GM18517 (cell line): Measurements from ENCODE around the gene ARHGAP32.

Experiments
- ATAC-seq: cut with Tn5 transposase; IDR thresholded peaks from one replicate; pipeline ENCODE4 v1.9.1; 2021; ENCODE audit warnings: mild to moderate bottlenecking, moderate library complexity; ENCODE audit not compliant: unreplicated experiment

ARHGAP32 gene

DNA sequence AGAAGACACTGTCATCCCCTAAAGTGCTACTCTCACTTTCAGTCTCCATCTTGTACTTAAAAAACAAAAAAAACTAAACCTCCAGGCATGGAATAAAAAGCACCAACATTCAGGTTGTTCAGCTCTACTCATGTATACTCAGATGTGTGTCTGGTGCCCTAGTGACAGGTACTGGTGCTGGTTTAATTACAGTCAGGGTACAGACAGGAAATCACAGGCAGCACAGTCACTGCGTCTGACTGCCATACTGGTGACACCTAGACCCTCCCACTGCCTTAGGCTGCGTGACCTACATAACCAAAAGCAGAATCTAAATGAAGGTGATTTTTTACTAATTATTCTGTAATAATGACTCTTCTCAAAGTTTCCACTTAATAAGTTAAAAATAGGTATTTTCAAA is at the start of gene ARHGAP32:
ARHGAP32 (minus strand) TSS at position 176 of the 400 bp plus-strand sequence; CDS start at position 49, 127 bp downstream.
- no peak for ATAC-seq

DNA sequence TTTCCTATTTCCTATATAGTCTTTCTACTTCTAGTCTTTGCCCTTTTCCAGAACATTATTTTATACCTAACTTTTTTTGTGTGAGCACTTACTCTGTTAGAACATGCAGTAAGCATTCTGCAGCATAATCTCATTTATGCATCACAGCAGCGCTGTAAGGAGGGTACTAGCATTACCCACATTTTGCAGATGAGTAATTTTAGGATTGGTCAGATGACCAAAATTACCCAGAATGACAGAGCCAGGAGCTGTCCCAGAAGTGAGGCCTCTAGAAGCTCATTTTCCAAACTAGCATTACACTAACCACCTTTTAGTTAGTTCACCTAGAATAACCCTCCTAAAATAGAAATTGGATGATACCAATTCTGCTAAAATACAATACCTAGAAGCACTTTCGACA is 47.1 kb upstream of the ARHGAP32 start:
- ATAC-seq: no peak

DNA sequence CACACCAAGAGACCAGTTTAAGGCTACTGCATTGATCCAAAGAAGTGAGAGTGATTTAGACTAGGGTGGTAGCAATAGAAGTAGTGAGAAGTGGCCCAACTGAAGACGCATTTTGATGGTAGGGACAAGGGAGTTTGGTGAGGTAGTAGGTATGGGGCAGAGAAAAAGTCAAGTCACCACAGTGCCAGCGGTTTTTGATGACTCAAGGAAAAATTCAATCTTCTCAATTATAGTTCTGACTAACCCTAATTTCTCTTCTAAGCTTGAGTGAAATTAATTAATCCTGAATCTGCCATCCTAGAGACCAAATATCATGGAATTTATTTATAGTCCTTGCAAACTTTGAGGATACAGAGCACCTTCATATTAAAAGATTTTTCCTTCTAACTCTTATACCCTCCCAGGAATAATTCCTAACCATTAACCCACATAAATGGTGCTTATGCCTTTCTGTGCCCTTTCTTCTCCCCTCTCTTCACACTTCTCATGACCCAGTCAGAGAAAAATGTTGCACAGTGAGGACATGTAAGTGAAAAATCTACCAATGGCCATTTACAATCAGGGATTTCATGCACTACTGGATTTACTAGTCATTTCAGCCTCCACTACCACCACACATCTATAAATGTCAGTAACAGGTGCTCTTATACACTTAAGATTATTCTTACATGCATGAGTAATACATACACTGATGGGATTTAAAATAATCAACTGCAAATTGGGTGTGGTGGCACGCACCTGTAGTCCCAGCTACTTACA is 45.9 kb upstream of the ARHGAP32 start:
- ATAC-seq: no peak

DNA sequence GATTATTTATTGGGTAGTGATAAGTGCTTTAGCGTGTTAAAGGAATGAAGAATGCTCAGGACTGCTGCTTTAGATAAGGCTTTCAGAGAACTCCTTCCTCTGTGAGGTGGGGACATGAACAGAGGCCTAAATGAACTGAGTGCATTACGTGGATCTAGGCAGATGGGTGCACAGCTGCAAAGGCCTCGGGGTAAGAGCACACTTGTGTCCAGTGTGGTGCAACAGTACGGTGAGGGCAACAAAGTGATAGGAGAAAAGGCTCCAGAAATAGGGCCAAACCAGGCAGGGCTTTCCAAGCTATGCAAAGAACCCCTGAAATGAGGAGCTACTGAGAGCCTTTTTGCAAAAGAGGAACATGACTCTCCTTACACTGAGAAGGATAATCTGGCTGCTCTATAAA is 45.3 kb upstream of the ARHGAP32 start:
- ATAC-seq: no peak

DNA sequence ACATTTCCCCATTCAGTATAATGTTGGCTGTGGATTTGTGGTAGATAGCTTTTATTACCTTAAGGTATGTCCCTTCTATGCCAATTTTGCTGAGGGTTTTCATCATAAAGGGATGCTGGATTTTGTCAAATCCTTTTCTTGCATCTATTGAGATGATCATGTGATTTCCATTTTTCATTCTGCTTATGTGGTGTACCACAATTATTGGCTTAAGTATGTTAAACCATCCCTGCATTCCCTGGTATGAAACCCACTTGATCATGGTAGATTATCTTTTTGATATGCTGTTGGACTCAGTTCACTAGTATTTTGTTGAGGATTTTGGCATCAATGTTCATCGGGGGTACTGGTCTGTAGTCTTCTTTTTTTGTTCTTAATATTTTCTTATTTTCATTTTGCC is 44.7 kb upstream of the ARHGAP32 start:
- no peak for ATAC-seq

DNA sequence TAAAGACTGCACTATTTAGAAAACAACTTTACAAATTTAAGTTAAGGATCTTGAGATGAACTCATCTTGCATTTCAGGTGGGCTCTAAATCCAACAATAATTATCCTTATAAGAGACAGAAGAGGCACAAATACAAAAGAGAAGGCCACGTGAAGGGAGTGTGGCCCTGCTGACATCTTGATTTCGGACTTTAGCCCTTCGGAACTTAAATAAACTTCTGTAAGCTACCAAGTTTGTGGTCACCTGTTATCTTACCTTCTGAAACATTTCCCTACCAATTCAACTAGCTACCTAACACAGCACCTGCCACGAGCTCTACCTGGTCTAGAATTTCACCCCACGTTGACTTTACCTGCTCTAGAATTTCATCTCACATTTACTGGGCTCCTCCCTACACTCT is 42.9 kb upstream of the ARHGAP32 start:
- no peak for ATAC-seq

DNA sequence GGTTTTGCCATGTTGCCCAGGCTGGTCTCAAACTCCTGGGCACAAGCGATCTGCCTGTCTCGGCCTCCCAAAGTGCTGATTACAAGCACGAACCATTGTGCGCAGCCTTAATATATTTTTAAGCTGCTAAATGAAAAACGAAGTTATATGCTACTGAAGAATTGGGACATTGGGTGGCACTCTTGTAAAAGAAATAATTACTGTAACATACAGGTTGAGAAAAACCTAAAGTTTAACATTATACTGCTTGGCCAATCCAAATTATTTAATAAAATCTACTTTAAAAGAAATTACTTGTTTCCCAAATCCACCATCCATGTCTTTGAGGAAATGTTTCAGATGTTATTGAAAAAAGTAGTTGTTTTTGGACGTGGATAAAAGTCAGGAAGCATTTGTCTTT is 37.9 kb upstream of the ARHGAP32 start:
- no peak for ATAC-seq

DNA sequence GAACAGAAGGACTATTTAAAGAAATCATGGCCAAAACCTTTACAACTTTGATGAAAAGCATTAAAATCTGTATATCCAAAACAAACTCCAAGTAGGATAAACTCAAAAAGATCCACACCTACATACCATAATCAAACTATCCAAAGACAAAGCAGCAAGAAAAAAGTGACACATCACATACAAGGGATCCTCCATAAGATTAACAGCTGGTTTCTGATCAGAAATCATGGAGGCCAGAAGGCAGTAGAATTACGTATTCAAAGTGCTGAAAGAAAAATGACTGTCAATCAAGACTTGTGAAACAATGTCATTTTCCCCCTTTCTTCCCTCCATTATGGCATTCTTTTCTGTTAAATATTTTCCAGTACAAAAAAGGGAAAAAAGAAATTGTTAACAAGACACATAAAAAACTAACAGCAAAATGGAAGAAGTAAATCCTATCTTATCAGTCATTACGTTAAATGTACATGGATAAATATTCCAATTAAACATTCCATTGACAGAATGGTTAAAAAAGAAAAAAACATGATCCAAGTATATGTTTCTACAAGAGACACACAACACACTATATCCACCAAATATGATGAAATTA is 34.2 kb upstream of the ARHGAP32 start:
- no peak for ATAC-seq

DNA sequence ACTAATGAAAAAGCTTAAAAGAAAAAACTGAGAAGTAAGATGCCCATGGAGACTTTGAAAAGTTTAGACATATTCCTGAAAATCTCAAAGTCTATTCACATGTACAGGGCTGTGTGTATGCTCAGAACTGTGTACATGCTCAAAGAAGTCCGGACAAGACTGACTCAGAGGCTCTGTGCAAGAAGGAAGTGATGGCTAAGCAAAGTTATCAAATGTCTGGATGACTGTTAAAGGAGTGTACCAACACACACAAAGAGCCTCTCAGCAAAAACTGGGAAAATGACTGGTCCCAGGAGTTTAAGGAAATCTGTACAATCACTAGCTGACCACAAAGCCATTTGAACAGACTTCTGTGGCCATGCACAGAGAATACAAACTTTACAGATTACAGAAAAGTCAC is 33.1 kb upstream of the ARHGAP32 start:
- ATAC-seq: no peak

DNA sequence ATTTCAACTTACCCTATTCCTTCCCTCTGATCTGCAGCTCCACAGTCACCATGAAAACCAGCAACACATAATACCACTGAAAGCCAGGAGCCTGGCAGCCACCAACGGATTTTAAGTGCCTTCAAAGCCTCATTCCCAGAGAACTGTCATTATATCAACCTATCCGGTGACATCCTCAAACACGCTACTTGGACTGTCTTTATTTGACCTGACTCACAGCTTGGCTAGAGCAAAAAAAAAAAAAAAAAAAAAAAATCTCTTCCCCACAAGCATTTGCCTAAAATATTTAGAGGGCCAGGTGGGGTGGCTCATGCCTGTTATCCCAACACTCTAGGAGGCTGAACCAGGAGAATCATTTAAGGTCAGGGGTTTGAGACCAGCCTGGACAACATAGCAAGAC is 32.4 kb upstream of the ARHGAP32 start:
- no peak for ATAC-seq

DNA sequence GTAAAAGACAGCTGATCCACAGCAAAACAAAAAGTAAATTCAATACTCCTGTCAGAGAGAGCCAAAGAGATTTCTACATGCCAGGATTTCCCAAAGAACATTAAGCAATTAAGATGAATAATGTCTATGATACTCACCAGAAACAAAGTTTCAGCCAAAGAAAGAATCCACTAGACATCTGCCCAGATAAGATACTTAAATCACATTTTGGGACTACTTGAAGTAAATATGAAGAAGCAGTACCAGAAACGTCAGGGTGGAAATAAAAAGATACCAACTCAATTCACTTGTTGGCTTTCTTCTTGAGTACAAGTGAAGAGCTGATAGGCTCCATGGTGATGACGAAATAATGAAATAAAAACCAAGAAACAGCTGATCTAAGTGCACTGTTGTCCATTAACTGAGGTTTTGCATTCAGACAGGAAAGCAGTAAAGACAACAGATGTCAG is 31.6 kb upstream of the ARHGAP32 start:
- no peak for ATAC-seq

DNA sequence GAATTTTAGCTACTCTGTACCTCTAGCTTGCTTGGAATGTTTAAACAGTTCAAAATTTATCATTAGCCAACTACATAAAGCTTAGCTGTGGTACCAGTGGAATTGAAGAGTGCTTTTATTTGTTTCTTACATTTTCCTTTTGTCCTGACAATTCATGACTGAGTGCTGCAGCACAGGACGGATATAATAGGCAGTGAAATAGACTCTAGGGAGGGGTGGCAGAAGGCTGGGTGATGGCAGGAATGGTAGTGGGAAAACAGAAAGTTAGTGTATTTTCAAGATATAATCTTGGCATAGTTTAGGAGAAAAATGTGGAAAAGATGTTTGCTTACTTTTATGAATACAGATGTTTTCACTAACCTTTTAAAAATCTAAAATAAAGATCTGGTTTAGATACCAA is 31.1 kb upstream of the ARHGAP32 start:
- no peak for ATAC-seq

DNA sequence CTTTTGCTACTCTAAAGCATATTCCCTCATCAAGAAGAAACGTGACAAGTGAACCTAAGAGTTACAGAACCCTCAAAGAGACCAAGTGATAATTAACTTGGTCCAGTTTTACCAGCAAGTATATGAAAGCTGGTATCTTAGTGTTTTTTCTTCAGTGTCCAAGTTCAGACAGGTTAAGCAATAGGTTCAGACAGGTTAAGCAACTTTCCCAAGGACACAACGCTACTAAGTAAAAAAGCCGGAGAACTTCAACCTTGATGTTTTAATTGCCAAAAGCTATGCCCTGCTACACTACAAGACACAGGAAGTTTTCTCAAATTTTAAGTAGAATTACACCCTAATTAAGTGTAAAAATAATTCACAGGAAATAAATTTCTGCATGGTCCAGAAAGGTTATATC is 30.0 kb upstream of the ARHGAP32 start:
- ATAC-seq: no peak

DNA sequence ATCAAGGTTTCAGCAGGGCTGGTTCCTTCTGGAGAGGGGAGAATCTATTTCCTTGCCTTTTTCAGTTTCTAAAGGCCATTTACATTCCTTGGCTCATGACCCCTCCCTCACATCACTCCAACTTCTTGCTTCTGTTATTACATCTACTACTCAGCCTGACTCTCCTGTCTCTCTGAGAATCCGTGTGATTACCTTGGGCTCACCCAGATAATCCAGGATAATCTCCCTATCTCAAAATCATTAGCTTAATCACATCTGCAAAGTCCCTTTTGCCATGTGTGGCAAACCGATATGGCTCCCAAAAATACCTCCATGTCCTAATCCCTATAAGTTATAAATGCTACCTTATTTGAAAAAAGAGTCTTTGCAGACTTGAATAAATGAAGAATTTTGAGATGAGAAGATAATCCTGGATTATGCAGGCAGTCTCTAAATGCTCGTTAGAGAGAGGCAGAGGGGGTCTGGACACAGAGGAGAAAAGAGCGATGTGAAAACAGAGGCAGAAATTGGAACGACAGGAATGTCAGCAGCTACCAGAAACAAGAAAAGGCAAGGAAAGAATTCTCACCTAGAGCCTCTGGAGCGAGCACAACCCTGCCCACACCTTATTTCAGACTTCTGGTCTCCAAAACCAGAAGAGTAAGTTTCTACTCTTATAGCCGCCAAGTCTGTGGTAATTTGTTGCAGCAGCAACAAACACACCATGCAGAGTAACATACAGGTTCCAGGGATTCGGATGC is 23.6 kb upstream of the ARHGAP32 start:
- no peak for ATAC-seq

DNA sequence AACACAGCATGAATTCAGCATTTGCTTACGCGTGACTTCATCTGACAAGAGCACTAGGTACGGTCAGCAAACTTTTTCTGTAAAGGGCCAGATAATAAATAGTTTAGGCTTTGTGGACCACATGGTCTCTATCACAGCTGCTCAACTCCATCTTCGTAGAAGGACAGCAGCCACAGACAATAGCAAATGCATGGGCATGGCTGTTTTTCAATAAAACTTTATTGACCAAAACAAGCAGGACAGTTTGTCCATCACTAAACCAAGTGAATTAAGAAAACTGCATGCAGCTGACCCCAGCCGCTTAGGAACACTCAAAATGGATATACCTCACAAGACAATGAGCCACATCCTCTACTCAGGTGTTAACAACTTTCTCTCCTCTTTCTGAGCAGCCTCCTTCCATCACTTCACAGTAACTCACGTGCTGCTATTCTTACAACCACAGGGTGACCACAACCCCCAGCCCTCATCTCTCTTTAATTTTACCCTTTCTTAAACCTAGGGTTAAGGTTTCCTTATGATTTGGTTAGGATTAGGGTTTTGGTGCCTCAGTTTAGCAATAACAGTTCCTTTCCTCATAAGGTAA is 22.7 kb upstream of the ARHGAP32 start:
- no peak for ATAC-seq

DNA sequence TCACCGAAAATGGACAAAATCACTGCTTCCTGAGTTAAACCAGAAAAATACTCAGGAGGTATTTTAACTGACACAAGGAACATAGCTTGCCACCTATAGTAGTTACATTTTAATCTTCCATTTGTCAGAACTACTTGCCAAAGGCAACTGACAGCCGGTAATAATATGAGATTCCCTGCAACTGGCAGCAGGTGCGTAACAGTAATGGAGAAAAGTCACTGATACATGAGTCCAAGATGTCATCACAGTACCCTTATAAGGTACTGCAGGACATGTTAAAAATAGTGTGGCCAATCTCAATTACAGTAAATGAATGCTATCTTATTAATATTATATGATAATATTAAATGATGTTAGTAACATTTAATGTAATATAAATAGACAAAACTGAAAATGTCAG is 21.1 kb upstream of the ARHGAP32 start:
- ATAC-seq: no peak

DNA sequence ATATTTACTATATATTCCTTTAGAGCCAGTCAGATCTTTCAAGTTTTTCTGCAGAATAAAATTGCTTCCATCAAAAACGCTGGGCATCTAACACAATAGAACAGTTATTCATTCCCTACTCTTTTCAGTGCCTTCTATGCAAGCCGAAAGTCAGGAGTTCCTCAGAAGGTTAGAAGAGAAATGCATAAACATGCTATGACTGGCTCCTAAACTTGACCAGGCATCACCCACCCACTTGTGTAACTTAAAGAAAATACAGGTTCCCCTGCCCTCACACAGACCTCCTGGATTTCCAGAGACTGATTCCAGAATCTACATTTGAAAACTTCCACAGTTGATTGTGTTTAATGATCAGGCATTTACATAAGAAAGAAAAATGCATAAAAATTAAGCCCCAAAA is 19.3 kb upstream of the ARHGAP32 start:
- no peak for ATAC-seq

DNA sequence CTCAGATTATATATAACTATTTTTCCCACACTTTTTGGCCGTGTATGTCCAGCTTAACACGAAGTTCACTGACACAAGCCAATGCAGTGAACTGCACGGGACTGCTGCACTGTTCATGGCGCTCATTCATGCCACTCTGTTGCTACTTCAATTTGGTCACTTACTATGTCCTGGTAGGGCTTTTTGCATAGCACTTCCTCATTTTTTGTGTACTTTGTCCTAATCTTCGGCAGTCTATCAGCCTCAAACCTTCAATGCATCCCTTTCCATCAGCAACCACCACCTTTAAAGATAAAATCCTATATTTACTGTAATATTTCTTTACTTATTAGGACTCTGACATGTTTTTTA is 18.7 kb upstream of the ARHGAP32 start:
- no peak for ATAC-seq

DNA sequence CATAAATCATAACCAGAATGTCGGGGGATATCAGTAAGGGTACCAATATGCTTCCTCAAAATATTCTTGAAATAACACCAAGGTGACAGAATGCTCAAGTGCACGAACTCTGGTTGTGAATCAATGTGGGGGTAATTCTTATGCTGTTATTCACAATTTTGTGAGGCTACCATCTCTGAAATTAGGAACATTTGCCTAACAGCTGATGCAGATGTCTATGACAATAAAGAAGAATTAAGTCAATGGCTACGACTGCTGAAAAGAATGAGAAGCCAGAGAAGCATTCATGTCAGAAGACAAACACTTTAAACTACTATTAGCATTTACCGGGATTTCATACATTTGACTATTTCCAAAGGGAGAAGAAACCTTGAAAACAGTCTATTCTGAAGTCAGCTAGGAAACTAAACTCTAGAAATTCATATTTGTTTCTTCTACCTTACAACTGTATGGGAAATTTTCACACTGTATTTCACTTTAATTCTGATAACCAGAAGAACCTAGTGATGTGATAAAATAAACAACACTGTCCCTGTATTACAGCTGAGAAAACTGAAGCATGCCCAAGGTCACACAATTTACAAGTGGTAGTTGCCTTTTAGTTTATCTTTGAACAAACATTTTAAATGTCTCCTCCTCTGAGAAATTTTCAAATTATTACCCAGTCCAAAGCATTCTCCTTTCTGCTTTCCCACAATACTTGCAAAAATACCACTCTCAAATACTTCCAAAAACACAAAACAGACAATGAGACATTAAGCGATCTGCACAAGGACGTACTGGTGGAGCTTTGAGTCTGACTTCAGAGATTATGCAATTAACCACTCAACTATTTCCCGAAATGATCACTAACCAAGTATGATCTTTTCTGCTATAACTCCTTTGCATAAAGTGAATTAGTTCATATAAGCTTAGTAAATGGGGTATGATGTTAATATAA is 18.0 kb upstream of the ARHGAP32 start:
- no peak for ATAC-seq

DNA sequence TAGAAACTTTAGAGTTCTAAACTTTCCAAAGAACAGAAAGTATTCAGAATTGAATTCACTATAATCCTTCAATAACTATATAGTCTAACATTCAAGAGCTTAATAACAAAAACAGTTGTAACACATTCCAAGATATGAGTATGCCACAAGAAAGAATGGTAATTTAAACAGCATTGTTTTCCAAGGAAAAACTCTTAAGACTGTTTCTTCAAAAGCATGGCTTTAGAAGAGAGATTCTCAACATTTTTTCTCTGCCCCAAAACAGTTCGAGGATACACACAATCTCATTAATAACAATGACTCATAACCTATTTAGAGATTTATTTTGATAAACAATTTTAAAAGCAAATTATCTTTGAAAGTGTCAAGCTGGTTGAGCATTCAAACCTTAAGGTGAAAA is 16.7 kb upstream of the ARHGAP32 start:
- ATAC-seq: no peak
